GM19395 (cell line): Measurements from ENCODE around the gene CD300E.
"Not testable (repeated sequence)": the region's sequence is repeated elsewhere in the genome, so short reads cannot be mapped to it uniquely, and the experiment has no call there.

ENCODE experiments used
- ATAC-seq: cut with Tn5 transposase; IDR thresholded peaks from one replicate; pipeline ENCODE4 v1.9.1; 2021; ENCODE audit warnings: mild to moderate bottlenecking, moderate library complexity; ENCODE audit not compliant: unreplicated experiment

CD300E gene

GRCh38 chr17:74636541-74637085 is 13.1 kb upstream of the CD300E start:
- not testable (repeated sequence) for ATAC-seq

- ATAC-seq = no peak
Measured at GRCh38 chr17:74635418-74635817, 11.9 kb upstream of the CD300E start.

- ATAC-seq = no peak
Measured at GRCh38 chr17:74633326-74633725, 9.8 kb upstream of the CD300E start.

GRCh38 chr17:74632617-74633016 is 9.1 kb upstream of the CD300E start:
- ATAC-seq = no peak

GRCh38 chr17:74631468-74632450 is 8.2 kb upstream of the CD300E start:
- ATAC-seq = no peak

- ATAC-seq = not testable (repeated sequence)
Measured at GRCh38 chr17:74630251-74630650, 6.7 kb upstream of the CD300E start.

- no peak for ATAC-seq
Measured at GRCh38 chr17:74625661-74626060, 2.1 kb upstream of the CD300E start.

GRCh38 chr17:74624131-74624530 is 593 bp upstream of the CD300E start:
- no peak for ATAC-seq

- ATAC-seq = no peak
Measured at GRCh38 chr17:74619077-74619673, 4.4 kb downstream of the CD300E start.

- no peak for ATAC-seq
Measured at GRCh38 chr17:74618451-74618850, 5.1 kb downstream of the CD300E start.

- ATAC-seq = no peak
Measured at GRCh38 chr17:74616696-74617095, 6.8 kb downstream of the CD300E start.

- no peak for ATAC-seq
Measured at GRCh38 chr17:74612046-74612445, 11.5 kb downstream of the CD300E start.

- no peak for ATAC-seq
Measured at GRCh38 chr17:74610108-74610507, 13.4 kb downstream of the CD300E start.

GRCh38 chr17:74608511-74608910 is 15.0 kb downstream of the CD300E start:
- no peak for ATAC-seq

- ATAC-seq = no peak
Measured at GRCh38 chr17:74607221-74607620, 16.3 kb downstream of the CD300E start.

GRCh38 chr17:74606050-74606449 is 17.5 kb downstream of the CD300E start:
- ATAC-seq = no peak

- no peak for ATAC-seq
Measured at GRCh38 chr17:74605361-74605760, 18.2 kb downstream of the CD300E start.

GRCh38 chr17:74604761-74605160 is 18.8 kb downstream of the CD300E start:
- ATAC-seq = no peak

GRCh38 chr17:74604200-74604599 is 19.3 kb downstream of the CD300E start:
- ATAC-seq = no peak

- no peak for ATAC-seq
Measured at GRCh38 chr17:74603746-74604145, 19.8 kb downstream of the CD300E start.

- no peak for ATAC-seq
Measured at GRCh38 chr17:74603037-74603635, 20.4 kb downstream of the CD300E start.
